Measurements from ENCODE around the gene SMARCAL1. TPM values are rescaled to one million over a fixed set of nuclear protein-coding genes. Genes with fewer than 3 reads are reported as not detected.

Gene SMARCAL1
- total RNA-seq: 27.4 and 29.0 TPM in 2 replicates

GRCh38 chr2:216412022-216412999 lies at the start of gene SMARCAL1:
Gene SMARCAL1, plus strand, starts transcription at chr2:216412484. Its CDS starts 2,221 bp downstream, at chr2:216414705.
- Mint-ChIP-seq H3K36me3 (ENCODE audit: low read depth) (peaks cover 8% of the 10 kb centered on the region), H3K27me3 (peaks cover 11% of the 10 kb centered on the region), H3K9me3 (no peaks in the 10 kb centered on the region), H3K4me1 (peaks cover 16% of the 10 kb centered on the region), H3K4me3 (peak within 1 kb of the TSS; percentile 100), H3K27ac (peak within 1 kb of the TSS; percentile 96)
- intact Hi-C loops (cut with micrococcal nuclease): loop anchor here (1.0 to 10.0 kb wide), 6 partner anchors 60 to 1862 kb away; partner anchors contain the start of genes AAMP, PNKD, RPL37A and XRCC5
- peak; percentile 99 for DNase-seq

DNA sequence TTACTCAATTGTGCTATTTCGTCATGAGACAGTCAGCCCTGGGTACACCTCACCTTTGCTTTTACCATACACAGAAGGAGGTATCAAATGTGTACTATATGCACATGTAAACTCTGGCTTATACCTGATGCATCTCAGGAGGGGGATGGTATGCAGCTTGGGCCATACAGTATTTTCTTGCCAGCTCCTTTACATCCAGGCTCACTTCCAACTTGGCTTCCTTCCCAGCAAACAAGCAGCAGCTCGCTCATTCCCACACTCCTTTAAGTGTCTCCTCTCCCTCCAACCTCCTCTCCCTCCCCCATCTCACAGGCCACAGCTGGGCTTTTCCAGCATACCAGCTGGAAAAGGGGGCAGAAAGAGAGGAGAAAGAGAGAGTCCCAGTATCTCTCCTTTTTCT lies 49.6 kb upstream of the SMARCAL1 start:
- no peaks in the 10 kb centered on the region for H3K36me3 Mint-ChIP-seq (ENCODE audit: low read depth)
- intact Hi-C loops (cut with micrococcal nuclease): no loop called here
- H3K27me3 Mint-ChIP-seq: peaks cover 64% of the 10 kb centered on the region
- no peak overlapping the region for H3K4me3 Mint-ChIP-seq
- no peaks in the 10 kb centered on the region for H3K4me1 Mint-ChIP-seq
- no peak overlapping the region for H3K27ac Mint-ChIP-seq
- no peaks in the 10 kb centered on the region for H3K9me3 Mint-ChIP-seq
- DNase-seq: no peak

DNA sequence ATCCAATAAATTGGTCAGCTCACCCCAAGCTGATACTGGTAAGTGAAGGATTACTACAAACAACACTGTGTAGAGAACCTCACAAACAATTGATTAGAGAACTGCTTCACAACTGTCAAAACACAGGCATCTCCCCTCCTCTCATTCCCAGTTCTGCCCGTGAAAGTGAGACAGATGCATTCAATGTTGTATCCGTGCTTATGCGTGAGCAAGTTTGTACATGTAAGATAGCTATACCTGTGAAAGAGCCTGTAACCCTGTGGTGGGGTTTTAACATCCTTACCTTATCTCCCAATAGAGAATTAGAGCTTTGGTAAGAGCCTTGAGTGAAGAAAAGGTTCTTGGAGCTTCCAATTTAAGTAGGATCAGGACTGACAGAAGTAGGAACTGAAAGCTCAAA lies 49.1 kb upstream of the SMARCAL1 start:
- intact Hi-C loops (cut with micrococcal nuclease): no loop called here

GRCh38 chr2:216365518-216365917 lies 46.8 kb upstream of the SMARCAL1 start:
- peaks cover 64% of the 10 kb centered on the region for H3K27me3 Mint-ChIP-seq
- H3K27ac Mint-ChIP-seq: no peak overlapping the region
- DNase-seq: no peak
- intact Hi-C loops (cut with micrococcal nuclease): no loop called here
- no peak overlapping the region for H3K4me3 Mint-ChIP-seq
- H3K4me1 Mint-ChIP-seq: no peaks in the 10 kb centered on the region
- H3K9me3 Mint-ChIP-seq: no peaks in the 10 kb centered on the region
- no peaks in the 10 kb centered on the region for H3K36me3 Mint-ChIP-seq (ENCODE audit: low read depth)

More for the DNA sequence above, 49.1 kb upstream of the SMARCAL1 start:
- H3K36me3 Mint-ChIP-seq (ENCODE audit: low read depth): no peaks in the 10 kb centered on the region
- H3K27me3 Mint-ChIP-seq: peaks cover 61% of the 10 kb centered on the region
- H3K4me1 Mint-ChIP-seq: no peaks in the 10 kb centered on the region
- H3K9me3 Mint-ChIP-seq: no peaks in the 10 kb centered on the region
- H3K27ac Mint-ChIP-seq: no peak overlapping the region
- H3K4me3 Mint-ChIP-seq: no peak overlapping the region
- no peak for DNase-seq

DNA sequence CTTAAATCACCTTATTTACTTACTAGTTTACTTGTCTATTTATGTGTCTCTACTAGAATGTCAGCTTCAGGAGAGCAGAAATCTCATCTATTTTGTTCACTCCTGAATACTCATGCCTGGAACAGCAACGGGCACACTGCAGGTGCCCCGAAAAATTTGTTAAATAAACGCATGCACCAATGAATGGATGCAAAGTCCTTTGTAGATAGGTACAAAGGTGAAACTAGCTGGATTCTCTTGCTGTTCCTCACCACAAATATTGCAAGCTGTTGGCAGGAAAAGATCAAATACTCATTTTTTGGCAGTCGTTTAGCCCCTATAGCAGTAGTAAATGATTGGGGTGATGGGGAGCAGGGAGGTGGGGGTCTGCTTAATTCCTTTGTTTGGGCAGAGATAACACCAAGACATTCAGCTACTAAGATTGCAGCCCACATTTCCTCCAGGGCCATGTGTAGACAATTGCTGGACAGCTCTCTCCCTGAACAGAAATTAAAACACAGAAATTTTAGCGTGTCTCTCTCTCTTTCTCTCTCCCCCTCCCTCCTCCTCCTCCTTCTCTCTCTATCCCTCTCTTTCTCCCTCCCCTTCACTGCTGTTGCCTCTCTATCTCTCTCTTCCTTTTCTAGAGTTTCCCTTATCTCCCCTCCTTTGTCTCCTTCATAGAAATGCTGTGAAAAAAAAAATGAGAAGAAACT lies 45.4 kb upstream of the SMARCAL1 start:
- H3K36me3 Mint-ChIP-seq (ENCODE audit: low read depth): no peaks in the 10 kb centered on the region
- no peak for DNase-seq
- H3K27ac Mint-ChIP-seq: no peak overlapping the region
- H3K4me3 Mint-ChIP-seq: no peak overlapping the region
- no peaks in the 10 kb centered on the region for H3K4me1 Mint-ChIP-seq
- H3K9me3 Mint-ChIP-seq: no peaks in the 10 kb centered on the region
- intact Hi-C loops (cut with micrococcal nuclease): no loop called here
- peaks cover 60% of the 10 kb centered on the region for H3K27me3 Mint-ChIP-seq

DNA sequence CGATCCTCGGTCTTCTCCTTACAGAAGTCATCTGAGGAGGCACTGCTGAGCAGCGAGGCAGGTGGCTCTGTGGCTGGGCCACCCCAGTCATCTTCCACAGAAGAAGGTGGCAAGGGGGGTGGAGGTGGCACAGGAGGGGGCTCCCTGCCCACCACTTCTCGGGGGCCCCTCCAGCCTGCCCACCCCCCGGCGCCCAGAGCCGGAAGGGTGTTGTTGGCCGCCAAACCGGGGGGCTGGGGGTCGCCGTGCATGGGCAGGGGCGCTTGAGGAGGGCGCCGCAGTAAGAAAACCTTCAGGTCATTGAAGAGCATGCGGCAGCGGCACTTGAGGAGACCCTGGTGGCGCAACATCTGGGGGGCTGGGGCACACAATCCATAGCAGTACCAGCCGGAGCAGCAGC lies 42.5 kb upstream of the SMARCAL1 start:
- peaks cover 6% of the 10 kb centered on the region for H3K4me1 Mint-ChIP-seq
- intact Hi-C loops (cut with micrococcal nuclease): no loop called here
- H3K4me3 Mint-ChIP-seq: no peak overlapping the region
- peaks cover 70% of the 10 kb centered on the region for H3K27me3 Mint-ChIP-seq
- H3K9me3 Mint-ChIP-seq: peaks cover 7% of the 10 kb centered on the region
- DNase-seq: no peak
- no peak overlapping the region for H3K27ac Mint-ChIP-seq
- no peaks in the 10 kb centered on the region for H3K36me3 Mint-ChIP-seq (ENCODE audit: low read depth)

DNA sequence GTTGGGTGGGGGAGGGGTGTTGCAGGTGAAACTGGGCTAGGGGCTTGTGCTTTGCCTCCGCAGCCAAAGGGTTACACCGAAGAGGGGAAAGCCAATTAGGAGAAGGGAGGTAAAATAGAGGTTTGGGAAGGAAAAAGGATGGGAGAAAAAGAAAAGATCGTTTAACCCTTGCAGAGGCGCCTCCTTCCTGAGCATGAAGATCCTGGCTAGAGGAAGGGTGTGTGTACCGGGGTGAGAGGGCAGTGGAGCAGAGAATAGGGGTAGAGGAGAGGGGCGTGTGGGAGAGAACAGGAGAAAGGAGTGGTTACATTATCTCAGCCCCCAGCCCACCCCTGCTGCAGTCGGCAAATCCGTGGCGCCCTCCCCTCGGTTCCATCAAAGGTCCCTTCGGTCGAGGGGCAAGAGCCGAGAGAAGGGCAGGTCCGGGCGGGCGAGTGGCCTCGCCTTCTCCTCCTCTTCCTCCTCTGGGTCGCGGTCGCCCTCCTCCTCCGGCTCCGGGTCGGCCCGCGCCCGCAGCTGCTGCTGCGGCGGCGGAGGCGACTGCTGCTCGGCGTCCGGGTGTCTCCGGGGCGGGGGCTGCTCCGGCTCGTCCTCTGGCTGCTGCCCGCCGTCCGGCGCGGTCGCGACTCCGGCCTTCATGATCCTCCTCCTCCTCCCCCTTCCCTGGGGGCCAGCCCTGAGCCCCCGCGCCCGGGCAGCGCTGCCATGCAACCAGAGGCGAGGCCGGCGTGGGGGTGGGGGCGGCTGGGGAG lies 41.1 kb upstream of the SMARCAL1 start:
- peaks cover 7% of the 10 kb centered on the region for H3K9me3 Mint-ChIP-seq
- peaks cover 6% of the 10 kb centered on the region for H3K4me1 Mint-ChIP-seq
- intact Hi-C loops (cut with micrococcal nuclease): no loop called here
- no peak for DNase-seq
- H3K36me3 Mint-ChIP-seq (ENCODE audit: low read depth): no peaks in the 10 kb centered on the region
- H3K4me3 Mint-ChIP-seq: peak overlapping the region; percentile 11
- no peak overlapping the region for H3K27ac Mint-ChIP-seq
- peaks cover 70% of the 10 kb centered on the region for H3K27me3 Mint-ChIP-seq

DNA sequence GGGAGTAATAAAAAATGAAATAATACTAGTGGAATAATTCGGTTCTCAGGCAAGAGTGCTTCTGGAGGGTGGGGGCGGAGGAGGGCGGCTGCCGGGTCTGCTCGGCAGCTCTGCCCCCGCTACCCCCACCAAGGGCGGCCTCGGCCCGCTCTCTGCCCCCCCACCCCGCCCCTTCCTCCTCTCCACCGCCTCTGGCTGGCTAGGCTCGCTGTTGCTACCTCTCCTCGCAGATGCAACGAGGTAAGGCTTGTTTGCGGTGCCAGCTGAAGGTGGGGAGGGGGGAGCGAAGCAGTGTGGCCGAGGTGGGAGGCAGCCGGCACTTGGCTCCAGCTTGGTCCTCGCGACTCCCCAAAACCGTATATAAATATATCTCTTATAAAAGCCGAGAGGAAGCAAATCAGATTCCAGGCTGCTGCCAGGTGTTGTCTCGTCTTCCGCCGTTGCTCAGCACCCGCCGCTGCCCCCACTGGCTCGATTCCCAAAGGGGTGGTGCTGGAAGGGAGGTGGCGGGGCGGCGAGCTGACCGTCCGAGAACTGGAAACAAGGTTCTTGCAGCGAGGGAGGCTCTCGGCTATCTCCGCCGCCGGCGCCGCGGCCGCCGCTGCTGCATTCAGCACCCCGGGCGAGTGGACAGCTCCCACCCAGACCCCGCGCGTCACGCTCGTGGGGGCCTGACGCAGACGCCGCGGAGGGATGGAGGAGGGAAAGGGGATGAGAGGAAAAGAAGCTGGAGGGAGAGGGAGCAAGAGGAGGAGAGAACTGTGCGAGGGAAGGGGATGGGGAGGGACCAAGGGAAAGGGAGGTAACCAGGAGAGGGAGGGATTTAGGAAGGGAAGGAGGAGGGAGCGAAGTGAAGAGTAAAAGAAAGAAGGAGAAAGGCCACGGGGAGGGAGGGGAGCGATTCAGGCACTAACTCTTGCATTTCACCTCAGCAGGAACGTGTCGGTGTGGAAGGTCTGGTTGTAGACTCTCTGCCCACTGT lies 40.3 kb upstream of the SMARCAL1 start, which contains the start of gene MARCHF4:
MARCHF4 (minus strand) TSS at position 763 of the 982 bp plus-strand sequence. CDS start 2,223 bp downstream, outside the sequence.
- H3K4me1 Mint-ChIP-seq: peaks cover 6% of the 10 kb centered on the region
- intact Hi-C loops (cut with micrococcal nuclease): loop anchor here (2.0 kb wide), 1 partner anchor 23 kb away; no protein-coding TSS in a partner anchor
- H3K9me3 Mint-ChIP-seq: peaks cover 7% of the 10 kb centered on the region
- DNase-seq: peak; percentile 91
- no peaks in the 10 kb centered on the region for H3K36me3 Mint-ChIP-seq (ENCODE audit: low read depth)
- no peak within 1 kb of the TSS for H3K27ac Mint-ChIP-seq
- H3K27me3 Mint-ChIP-seq: peaks cover 63% of the 10 kb centered on the region
- no peak within 1 kb of the TSS for H3K4me3 Mint-ChIP-seq

- Mint-ChIP-seq H3K9me3 (peaks cover 7% of the 10 kb centered on the region), H3K27me3 (peaks cover 59% of the 10 kb centered on the region), H3K27ac (no peak overlapping the region), H3K4me3 (no peak overlapping the region), H3K36me3 (ENCODE audit: low read depth) (no peaks in the 10 kb centered on the region), H3K4me1 (peaks cover 6% of the 10 kb centered on the region)
- intact Hi-C loops (cut with micrococcal nuclease): loop anchor here (2.0 kb wide), 1 partner anchor 24 kb away; no protein-coding TSS in a partner anchor
- no peak for DNase-seq
These were observed 39.5 kb upstream of the SMARCAL1 start for GRCh38 chr2:216372761-216373291.

- no peak for DNase-seq
- intact Hi-C loops (cut with micrococcal nuclease): loop anchor here (2.0 kb wide), 1 partner anchor 25 kb away; no protein-coding TSS in a partner anchor
- H3K9me3 Mint-ChIP-seq: peaks cover 7% of the 10 kb centered on the region
- H3K4me1 Mint-ChIP-seq: peaks cover 6% of the 10 kb centered on the region
- H3K27me3 Mint-ChIP-seq: peaks cover 52% of the 10 kb centered on the region
- H3K27ac Mint-ChIP-seq: no peak overlapping the region
- H3K36me3 Mint-ChIP-seq (ENCODE audit: low read depth): no peaks in the 10 kb centered on the region
- H3K4me3 Mint-ChIP-seq: no peak overlapping the region
These were observed 38.4 kb upstream of the SMARCAL1 start for GRCh38 chr2:216373896-216374295.

GRCh38 chr2:216375286-216375685 lies 37.0 kb upstream of the SMARCAL1 start:
- Mint-ChIP-seq H3K4me3 (no peak overlapping the region), H3K27ac (no peak overlapping the region), H3K4me1 (peaks cover 6% of the 10 kb centered on the region), H3K9me3 (peaks cover 7% of the 10 kb centered on the region), H3K27me3 (peaks cover 42% of the 10 kb centered on the region), H3K36me3 (ENCODE audit: low read depth) (no peaks in the 10 kb centered on the region)
- intact Hi-C loops (cut with micrococcal nuclease): no loop called here
- no peak for DNase-seq

GRCh38 chr2:216379977-216380376 lies 32.3 kb upstream of the SMARCAL1 start:
- Mint-ChIP-seq H3K36me3 (ENCODE audit: low read depth) (no peaks in the 10 kb centered on the region), H3K4me3 (no peak overlapping the region), H3K9me3 (no peaks in the 10 kb centered on the region), H3K4me1 (no peaks in the 10 kb centered on the region), H3K27ac (no peak overlapping the region), H3K27me3 (peaks cover 13% of the 10 kb centered on the region)
- intact Hi-C loops (cut with micrococcal nuclease): no loop called here
- no peak for DNase-seq

All from activated CD4-positive, alpha-beta T cell treated with anti-CD3 and anti-CD28 coated beads, Interleukin-2, amount 10 ng/mL, durations not matched to agents 24 days and 14 days (primary cell).